ENCODE data around the gene FGD3. TPM values are rescaled to one million over a fixed set of nuclear protein-coding genes. Genes with fewer than 3 reads are reported as not detected.

FGD3 gene
- total RNA-seq, 4 donors from 2014 or later = 0.29 to 4.9 (median 2.9) TPM

DNA sequence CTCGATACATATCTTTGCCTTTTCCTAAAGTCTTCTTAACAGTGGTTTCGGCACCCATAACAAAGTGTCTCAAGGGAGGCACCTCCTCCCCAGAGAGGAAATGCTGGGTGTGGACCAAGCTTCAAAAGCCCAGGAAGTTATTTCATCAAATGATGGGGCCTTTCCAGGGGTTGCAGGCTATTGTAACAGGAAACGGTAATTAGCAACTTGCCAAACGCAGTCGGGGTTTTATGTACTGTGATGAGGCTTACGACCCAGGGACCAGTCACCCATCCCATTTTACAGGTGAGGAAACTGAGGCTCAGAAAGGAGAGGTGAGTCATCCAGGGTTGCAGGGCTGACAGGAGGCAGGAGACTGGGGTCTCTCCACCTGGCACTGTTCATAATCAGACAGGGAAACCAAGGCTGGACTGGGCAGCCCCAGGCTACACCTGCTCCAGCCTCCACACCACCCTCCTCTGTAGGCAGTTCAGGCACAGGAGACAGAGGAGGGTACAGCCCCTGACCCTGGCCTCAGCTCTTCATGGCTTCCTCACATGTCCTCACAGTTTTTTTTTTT, 81.2 kb downstream of the FGD3 start:
- Histone ChIP-seq H3K27ac (no peak overlapping the region), H3K36me3 (no peaks in the 10 kb centered on the region), H3K9me3 (no peaks in the 10 kb centered on the region), H3K4me3 (no peak overlapping the region), H3K4me1 (no peaks in the 10 kb centered on the region), H3K27me3 (no peaks in the 10 kb centered on the region)
- no peak for DNase-seq
- TF ChIP-seq POLR2A (IDR thresholded peaks at IDR 0.05) = no peak
- TF ChIP-seq, protein P1, sequence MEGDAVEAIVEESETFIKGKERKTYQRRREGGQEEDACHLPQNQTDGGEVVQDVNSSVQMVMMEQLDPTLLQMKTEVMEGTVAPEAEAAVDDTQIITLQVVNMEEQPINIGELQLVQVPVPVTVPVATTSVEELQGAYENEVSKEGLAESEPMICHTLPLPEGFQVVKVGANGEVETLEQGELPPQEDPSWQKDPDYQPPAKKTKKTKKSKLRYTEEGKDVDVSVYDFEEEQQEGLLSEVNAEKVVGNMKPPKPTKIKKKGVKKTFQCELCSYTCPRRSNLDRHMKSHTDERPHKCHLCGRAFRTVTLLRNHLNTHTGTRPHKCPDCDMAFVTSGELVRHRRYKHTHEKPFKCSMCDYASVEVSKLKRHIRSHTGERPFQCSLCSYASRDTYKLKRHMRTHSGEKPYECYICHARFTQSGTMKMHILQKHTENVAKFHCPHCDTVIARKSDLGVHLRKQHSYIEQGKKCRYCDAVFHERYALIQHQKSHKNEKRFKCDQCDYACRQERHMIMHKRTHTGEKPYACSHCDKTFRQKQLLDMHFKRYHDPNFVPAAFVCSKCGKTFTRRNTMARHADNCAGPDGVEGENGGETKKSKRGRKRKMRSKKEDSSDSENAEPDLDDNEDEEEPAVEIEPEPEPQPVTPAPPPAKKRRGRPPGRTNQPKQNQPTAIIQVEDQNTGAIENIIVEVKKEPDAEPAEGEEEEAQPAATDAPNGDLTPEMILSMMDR (IDR thresholded peaks at IDR 0.05) = no peak
- intact Hi-C loops (cut with DNase I; ENCODE audit: low total_unique reads) = no loop called here

DNA sequence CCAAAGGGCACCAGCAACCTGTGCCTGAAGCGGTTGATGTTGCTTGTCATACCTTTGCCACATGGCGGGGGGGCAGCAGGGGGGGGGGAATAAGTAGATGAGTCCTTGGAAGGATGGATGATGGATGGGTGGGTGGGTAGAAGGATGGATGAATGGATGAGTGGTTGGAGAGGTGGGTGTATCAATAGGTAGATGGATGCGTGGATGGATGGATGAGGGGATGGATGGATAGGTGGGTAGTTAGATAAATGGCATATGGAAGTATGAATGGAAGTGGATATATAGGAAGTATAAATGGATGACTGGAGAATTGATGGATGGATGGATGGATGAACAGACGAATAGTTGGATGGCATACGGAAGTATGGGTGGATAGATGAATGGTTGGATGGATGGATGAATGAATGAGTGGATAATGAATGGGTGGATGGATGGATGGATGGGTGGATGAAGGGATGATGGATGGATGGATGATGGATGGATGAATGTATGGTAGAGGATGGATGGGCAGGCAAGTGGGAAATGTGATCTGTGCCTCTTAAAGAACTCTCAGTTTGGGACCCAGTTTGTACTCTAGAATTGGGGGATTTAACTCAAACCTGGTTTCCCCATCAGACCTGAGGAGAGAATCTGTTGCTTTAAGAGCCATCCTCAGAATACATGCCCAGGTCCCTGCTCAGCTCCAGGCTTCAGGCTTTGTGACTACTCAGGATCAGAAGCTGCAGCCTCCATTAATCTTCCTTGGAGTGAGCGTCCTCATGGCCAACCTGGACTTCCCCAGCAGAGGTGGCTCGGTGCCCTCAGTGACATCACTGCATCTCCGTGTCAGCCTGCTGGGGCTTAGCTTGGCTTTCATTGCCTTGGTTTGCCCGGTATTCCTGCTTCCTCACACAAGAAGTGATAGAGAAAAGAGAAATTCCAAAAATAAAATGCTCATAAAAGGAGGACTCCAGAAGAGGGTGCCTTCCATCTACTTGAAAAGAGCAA, 83.6 kb downstream of the FGD3 start:
- no peak overlapping the region for H3K4me3 ChIP-seq
- no peak for TF ChIP-seq POLR2A (IDR thresholded peaks at IDR 0.05)
- TF ChIP-seq, protein P1 (IDR thresholded peaks at IDR 0.05) = no peak
- peak in 1 of 2 donors; percentile 31 for DNase-seq
- intact Hi-C loops (cut with DNase I; ENCODE audit: low total_unique reads) = no loop called here
- no peaks in the 10 kb centered on the region for H3K9me3 ChIP-seq
- H3K36me3 ChIP-seq = no peaks in the 10 kb centered on the region
- H3K27me3 ChIP-seq = no peaks in the 10 kb centered on the region
- H3K4me1 ChIP-seq = no peaks in the 10 kb centered on the region
- no peak overlapping the region for H3K27ac ChIP-seq

DNA sequence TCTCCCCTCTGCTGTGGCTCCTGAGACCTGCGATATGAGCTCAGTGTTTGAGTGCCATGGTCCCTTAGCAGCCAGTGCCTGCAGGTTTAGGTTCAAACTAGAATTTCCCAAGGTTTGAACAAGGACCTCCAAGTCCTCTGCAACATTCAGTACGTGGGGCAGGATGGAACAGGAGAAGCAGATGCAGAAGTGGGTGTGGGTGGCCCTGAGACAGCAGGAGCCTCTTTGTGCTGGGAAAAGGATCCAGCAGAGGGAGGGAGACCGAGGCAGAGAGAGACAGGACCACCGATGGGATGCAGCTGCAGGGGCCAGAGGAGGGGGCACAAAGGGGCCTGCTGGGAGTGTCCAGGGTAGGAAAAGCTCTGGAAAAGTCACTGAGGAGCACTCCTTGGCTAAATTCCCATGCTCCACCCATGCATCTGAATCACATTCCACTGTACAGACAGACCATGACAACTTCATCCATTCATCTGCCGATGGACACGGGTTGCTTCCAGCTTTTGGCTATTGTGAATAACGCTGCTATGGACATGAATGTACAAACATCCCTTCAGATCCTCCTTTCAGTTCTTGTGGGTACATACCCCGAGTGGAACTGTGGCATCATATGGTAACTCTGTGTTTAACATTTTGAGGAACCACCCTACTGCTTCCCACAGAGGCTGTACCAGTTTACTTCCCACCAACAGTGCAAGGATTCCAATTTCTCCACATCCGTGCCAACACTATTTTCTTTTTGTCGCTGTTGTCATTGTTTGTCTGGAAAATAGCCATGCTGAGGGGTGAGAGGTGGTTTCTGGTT, 84.5 kb downstream of the FGD3 start:
- no peaks in the 10 kb centered on the region for H3K4me1 ChIP-seq
- no peak overlapping the region for H3K4me3 ChIP-seq
- intact Hi-C loops (cut with DNase I; ENCODE audit: low total_unique reads) = no loop called here
- no peaks in the 10 kb centered on the region for H3K36me3 ChIP-seq
- no peaks in the 10 kb centered on the region for H3K9me3 ChIP-seq
- no peak overlapping the region for H3K27ac ChIP-seq
- no peak for DNase-seq
- no peak for TF ChIP-seq POLR2A (IDR thresholded peaks at IDR 0.05)
- TF ChIP-seq, protein P1 (IDR thresholded peaks at IDR 0.05) = no peak
- H3K27me3 ChIP-seq = no peaks in the 10 kb centered on the region

DNA sequence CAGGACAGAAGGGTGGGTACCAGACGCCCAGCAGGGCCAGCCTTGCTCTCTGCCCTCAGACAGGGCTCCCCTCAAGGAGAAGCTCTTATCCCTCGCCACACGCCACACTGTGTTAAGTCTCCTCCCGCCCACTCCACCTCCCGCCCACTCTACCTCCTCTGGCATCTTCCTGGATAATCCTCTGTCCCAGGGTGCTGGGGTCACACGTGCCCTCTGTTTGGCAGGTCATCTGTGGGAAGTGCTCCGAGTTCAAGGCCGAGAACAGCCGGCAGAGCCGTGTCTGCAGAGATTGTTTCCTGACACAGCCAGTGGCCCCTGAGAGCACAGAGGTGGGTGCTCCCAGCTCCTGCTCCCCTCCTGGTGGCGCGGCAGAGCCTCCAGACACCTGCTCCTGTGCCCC, 85.2 kb downstream of the FGD3 start:
- TF ChIP-seq POLR2A (IDR thresholded peaks at IDR 0.05) = no peak
- TF ChIP-seq, protein P1 (IDR thresholded peaks at IDR 0.05) = no peak
- Histone ChIP-seq H3K4me1 (no peaks in the 10 kb centered on the region), H3K36me3 (no peaks in the 10 kb centered on the region), H3K9me3 (no peaks in the 10 kb centered on the region), H3K4me3 (no peak overlapping the region), H3K27me3 (no peaks in the 10 kb centered on the region), H3K27ac (no peak overlapping the region)
- no peak for DNase-seq
- intact Hi-C loops (cut with DNase I; ENCODE audit: low total_unique reads) = no loop called here
